Mammary epithelial cell (primary cell): ENCODE data around the gene ANKRD28.

Experiments used
- EZH2 ChIP-seq: IDR thresholded peaks from 2 replicates; pipeline ENCODE4 v1.6.1; 2012; ENCODE audit warnings: low read length, inconsistent platforms, borderline replicate concordance
- TF ChIP-seq, protein P1 (sequence below), 2 donors: IDR thresholded peaks in 1 of 2; conservative IDR thresholded peaks in 1 of 2; 2 replicates each; pipeline ENCODE4 v1.5.1; 2011 to 2012; ENCODE audit warnings: inconsistent platforms in 2 of 2, low read length in 2 of 2, mild to moderate bottlenecking in 2 of 2, control low read depth in 1 of 2, low read depth in 1 of 2; ENCODE audit not compliant: insufficient read depth in 1 of 2; ENCODE audit errors: extremely low read depth in 1 of 2

DNA sequence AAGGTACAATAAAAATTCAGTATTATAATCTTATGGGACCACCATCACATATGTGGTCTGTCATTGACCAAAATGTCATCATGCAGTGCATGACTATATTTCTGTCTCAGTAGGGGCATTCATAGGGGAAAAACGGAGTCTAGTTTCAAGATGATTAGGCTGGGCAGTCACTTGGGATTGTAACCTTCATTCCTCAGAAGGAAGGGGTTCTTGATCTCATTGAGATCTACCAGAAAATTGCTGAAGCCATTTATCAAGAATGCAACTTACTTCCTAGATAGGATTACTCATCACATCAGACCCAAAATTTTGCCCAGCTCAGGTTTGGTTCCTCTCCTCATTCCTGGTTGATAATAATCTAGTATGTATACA lies 158.9 kb downstream of the ANKRD28 start:
- TF ChIP-seq, protein P1, sequence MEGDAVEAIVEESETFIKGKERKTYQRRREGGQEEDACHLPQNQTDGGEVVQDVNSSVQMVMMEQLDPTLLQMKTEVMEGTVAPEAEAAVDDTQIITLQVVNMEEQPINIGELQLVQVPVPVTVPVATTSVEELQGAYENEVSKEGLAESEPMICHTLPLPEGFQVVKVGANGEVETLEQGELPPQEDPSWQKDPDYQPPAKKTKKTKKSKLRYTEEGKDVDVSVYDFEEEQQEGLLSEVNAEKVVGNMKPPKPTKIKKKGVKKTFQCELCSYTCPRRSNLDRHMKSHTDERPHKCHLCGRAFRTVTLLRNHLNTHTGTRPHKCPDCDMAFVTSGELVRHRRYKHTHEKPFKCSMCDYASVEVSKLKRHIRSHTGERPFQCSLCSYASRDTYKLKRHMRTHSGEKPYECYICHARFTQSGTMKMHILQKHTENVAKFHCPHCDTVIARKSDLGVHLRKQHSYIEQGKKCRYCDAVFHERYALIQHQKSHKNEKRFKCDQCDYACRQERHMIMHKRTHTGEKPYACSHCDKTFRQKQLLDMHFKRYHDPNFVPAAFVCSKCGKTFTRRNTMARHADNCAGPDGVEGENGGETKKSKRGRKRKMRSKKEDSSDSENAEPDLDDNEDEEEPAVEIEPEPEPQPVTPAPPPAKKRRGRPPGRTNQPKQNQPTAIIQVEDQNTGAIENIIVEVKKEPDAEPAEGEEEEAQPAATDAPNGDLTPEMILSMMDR (conservative IDR thresholded peaks at IDR 0.05 in 1 of 2, IDR thresholded peaks at IDR 0.05 in 1 of 2; ENCODE audit: extremely low read depth in 1 of 2, insufficient read depth in 1 of 2, low read depth in 1 of 2, low read length in 2 of 2) = no peak
- TF ChIP-seq EZH2 = no peak
